GM19023 (cell line): ENCODE measurements around the gene CD200.
A peak's percentile ranks its signal among the peaks of the same experiment; 100 is the strongest.

Source experiments
- ATAC-seq: cut with Tn5 transposase; IDR thresholded peaks from one replicate; pipeline ENCODE4 v1.9.1; 2021; ENCODE audit warnings: mild to moderate bottlenecking, moderate library complexity; ENCODE audit not compliant: unreplicated experiment

The CD200 gene

DNA sequence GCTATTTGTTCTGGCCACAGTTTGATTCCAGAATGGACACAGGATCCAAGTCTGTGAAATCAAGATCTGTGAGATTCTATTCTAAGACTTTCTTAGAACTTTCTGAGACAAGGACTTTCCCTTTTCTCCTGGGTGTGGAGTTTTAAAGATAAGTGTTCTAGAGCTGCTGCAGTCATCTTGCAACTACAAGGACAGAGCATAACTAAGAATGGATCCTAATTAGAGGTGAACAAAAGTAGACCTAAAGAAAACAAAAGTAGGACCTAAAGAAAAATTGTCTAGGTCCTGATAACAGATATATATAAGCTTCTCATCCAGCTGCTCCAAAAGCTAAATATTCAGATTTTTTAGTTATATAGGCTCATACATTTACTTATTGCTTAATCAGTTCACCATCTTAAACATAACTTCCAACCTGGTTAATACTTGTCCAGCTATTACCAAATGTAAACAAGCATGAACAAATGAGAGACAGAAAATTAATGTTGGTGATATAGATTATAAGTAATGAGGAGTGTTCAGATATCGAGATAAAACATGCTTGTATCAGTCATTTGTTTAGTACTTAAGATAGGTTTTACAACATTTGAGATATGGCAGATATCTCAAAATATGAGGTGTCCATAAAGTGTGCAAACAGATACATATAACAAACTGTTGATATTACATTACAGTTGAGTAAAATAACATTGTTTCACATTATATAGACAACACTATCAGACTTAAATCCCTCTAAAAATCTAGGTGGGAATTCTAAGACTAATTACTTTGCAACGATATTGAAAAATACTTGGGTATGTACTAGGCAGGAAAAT, 75.1 kb downstream of the CD200 start:
- peak; percentile 31 for ATAC-seq

- ATAC-seq = no peak
Observed at GRCh38 chr3:112409041-112409440, 76.1 kb downstream of the CD200 start.

DNA sequence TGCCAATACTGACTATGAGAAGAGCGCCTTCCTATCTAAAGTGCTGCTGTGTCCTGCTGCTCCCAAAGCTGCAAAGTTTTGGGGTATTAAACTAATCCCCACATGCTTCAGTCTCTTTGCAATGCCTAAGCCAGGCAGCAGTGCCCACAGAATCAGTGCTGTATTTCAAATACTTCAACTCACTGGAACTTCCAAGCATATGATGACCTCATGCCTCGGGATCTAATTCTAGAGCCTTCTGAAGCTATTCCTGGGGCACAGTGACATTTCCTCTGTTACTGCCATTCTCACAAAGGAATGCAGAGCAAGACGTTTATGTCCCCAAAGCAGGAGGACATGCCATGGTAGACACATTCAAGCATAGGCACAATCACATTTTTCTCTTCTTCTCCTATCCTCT, 78.5 kb downstream of the CD200 start:
- no peak for ATAC-seq
